Activated CD4-positive, alpha-beta T cell treated with anti-CD3 and anti-CD28 coated beads for 1 hour (primary cell): ENCODE data around the gene UBE2L6.
"Not testable (repeated sequence)": the region's sequence is repeated elsewhere in the genome, so short reads cannot be mapped to it uniquely, and the experiment has no call there.

Source experiments
- DNase-seq: peaks from one replicate; pipeline ENCODE4 v3.0.0-alpha.2; 2020

The UBE2L6 gene

DNA sequence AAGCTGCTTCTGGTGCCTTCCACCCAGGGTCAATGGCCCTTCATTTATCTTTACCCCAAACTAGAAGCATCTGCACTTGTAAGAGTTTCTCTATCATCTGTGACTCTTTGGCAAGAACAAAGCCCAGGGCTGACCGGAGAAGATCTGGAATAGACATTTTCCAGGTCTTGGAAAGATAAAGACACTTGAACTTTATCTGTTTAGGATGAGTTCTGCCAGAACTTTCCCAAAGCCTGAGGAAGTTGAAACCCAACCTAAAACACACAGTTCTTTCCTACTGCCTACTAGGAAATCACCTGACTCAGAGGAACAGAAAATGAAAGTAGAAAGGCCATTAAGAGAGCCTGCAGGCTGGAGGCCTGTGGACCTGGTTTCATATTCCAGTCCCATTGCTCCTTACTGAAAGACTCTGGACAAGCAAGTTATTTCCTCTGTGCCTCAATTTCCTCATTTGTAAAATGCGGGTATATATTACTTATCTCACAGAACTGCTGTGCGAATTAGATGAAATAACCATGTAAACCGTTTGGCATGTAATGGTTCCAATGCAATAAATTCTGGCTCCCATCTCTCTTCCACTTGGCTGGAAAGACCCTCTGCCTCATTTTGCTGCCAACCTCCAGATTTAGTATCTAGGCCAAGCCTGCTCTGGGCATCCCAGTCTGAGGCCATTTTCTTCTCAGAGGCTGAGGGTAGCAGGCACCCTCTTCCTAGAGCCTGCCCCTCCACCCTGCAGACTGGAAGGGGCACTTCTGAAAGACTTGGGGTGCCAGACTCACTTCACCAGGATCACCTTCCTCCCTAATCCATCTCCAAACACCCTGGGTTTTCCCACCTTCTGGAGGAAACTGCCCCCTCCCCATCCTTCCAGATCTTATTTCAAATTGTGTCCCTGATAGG lies 1.2 kb downstream of the UBE2L6 start:
- peak; percentile 27 for DNase-seq

GRCh38 chr11:57562596-57562995 lies 4.9 kb downstream of the UBE2L6 start:
- no peak for DNase-seq

DNA sequence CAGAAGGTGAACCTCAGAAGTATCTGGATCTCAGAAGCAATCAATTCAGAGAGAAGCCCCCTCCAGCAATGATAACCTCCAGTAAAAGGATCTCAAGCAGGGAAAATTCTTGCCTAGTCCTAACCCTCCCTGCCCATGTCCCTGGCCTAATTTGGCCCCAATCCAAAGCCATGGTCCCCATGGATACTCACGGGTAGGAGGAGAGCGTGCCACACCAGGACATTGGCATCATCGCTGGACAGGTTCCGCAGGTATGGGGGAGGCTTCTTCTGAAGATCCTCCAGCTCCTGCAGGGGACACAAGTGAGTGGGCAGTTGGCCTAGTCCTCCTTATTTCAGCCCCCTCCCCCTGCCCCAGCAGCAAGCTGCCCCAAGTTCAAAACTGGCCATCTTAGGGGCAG lies 7.3 kb downstream of the UBE2L6 start:
- no peak for DNase-seq

DNA sequence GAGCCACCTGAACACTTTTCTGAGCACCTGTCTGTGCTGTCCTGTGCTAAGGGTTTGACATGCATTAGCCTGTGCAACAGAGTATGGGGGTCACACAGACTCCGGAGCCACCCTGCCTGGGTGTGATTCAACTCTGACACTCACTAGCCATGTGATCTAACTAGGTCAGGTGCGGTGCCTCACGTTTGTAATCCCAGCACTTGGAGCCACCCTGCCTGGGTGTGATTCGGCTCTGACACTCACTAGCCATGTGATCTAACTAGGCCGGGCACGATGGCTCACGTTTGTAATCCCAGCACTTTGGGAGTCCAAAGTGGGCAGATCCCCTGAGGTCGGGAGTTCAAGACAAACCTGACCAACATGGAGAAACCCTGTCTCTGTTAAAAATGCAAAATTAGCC lies 11.4 kb downstream of the UBE2L6 start:
- no peak for DNase-seq

DNA sequence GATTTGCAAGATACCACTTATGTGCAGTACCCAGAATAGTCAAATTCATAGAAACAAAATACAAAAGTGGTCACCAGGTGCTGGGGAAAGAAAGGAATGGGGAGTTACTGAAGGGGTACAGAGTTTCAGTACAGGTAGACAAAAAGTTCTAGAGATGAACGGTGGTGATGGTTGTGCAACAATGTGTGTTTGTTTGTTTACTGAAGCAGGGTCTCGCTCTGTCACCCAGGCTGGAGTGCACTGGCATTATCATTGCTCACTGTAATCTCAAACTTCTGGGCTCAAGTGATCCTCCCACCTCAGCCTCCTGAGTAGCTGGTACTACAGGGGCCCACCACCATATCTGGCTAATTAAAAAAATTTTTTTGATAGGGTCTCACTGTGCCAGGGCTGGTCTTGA lies 12.1 kb downstream of the UBE2L6 start:
- DNase-seq = no peak

- no peak for DNase-seq
These were observed 15.0 kb downstream of the UBE2L6 start for GRCh38 chr11:57552479-57552878.

GRCh38 chr11:57551941-57552340 lies 15.5 kb downstream of the UBE2L6 start:
- no peak for DNase-seq

- DNase-seq = no peak
These were observed 17.5 kb downstream of the UBE2L6 start for GRCh38 chr11:57549983-57550382.

DNA sequence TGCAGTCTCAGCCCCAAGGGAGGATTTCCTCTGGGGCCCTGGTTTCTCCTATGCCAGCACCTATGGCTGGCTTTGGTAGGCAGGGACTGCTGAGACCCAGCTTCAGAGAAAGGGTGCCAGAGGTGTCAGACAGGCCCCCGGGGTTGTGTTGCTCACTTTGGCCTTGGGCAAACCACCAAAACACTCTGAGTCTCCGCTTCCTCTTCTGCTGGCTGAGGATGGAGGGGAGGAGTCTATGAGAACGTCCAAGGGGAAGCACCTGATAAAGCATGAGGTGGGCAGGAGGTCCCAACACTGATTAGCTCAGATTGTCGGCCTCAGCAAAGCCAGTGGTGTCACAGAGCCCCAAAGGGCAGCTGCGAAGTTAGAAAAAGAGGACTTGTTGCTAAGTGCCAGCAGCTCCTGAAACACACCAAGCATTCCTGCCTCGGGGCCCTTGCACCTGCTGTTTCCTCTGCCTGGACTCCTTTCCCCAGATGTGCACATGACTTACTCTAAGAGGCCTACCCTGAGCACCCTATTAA lies 19.6 kb downstream of the UBE2L6 start:
- no peak for DNase-seq

DNA sequence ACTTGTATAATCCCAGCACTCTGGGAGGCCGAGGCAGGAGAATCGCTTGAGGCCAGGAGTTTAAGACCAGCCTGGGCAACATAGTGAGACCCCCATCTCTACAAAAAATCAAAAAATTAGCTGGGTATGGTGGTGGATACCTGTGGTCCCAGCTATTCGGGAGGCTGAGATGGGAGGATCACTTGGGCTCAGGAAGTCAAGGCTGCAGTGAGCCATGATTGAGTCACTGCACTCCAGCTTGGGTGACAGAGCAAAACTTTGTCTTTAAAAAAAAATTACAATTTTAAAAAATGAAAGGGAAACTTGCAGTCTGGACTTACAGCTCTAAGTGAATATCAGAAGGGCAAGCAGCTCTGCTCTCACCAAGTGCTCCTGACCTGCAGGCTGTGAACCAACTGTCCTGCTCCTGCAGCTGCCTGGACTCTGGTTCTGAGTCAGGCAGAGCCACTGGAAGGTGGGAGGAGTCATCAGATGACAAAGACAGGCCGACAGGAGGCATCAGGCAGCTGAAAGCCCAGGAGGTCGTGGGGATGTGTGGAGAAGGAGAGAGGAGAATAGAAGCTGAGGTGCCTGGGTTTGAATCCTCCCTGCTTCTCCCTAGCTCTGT lies 20.5 kb downstream of the UBE2L6 start:
- DNase-seq = no peak

DNA sequence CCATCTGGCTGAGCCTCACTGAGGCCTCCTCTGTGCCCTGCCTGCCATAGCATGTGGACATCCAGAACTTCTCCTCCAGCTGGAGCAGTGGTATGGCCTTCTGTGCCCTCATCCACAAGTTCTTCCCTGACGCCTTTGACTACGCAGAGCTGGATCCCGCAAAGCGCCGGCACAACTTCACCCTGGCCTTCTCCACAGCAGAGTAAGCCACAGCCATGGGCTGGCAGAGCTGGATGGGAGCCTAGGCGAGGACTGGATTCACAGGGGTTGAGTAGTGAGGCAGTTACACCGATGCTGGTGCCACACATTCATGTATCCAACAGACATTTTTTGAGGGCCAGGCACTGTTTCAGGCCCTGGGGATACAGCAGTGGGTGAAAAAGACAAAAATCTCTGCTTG lies 21.0 kb downstream of the UBE2L6 start:
- no peak for DNase-seq

- DNase-seq = no peak
These were observed 21.6 kb downstream of the UBE2L6 start for GRCh38 chr11:57545883-57546282.

GRCh38 chr11:57544566-57544965 lies 22.9 kb downstream of the UBE2L6 start:
- DNase-seq = no peak

GRCh38 chr11:57543593-57543992 lies 23.9 kb downstream of the UBE2L6 start:
- DNase-seq = no peak

DNA sequence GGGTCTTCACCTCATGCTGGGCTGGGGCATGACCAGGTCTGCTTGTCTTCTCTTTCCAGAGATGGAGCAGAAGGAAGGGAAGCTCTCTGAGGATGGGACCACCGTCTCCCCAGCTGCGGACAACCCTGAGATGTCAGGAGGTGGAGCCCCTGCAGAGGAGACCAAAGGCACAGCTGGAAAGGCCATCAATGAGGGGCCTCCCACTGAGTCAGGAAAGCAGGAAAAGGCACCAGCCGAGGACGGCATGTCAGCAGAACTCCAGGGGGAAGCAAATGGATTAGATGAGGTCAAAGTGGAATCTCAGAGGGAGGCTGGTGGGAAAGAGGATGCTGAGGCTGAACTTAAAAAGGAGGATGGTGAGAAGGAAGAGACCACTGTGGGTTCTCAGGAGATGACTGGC lies 24.9 kb downstream of the UBE2L6 start:
- no peak for DNase-seq

DNA sequence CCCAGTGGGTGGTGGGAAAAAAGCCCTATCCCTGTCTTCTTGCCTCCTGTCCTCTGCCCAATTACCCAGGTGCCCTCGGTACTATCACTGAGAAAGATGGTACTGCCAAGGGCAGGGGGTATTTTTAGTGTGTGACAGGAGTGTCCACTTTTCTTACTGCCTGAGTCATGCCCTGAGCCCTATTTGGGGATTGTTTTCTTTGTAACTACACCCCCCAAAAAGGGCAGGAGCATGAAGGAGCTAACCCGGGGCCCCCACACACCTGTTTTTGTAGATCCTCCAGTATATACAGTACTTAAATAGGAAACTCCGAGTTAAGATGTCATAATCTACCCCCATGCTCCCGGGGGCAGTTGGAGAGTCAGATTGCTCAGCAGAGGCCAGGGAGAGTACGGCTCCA lies 26.3 kb downstream of the UBE2L6 start:
- no peak for DNase-seq

DNA sequence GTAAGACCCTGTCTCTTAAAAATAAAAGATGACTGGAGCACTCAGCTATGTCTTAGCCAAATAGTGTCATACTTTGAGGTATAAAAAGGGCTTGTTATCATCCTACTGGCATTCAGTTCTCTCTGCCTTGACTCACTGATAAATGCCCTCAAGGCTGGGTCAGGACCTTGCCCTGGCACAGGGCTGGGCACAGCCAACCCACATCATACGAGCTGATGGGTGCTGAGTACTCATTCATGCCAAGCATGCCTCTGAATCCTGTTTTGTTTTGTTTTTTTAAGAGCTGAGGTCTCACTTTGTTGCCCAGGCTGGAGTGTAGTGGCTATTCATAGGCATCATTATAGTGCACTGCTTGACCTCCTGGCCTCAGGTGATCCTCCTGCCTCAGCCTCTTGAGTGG lies 28.1 kb downstream of the UBE2L6 start:
- DNase-seq = no peak

- DNase-seq = no peak
These were observed 30.4 kb downstream of the UBE2L6 start, which contains the start of gene SMTNL1 for GRCh38 chr11:57536947-57537619. SMTNL1 (plus strand) TSS chr11:57537595; CDS start chr11:57542643, 5,048 bp downstream.

DNA sequence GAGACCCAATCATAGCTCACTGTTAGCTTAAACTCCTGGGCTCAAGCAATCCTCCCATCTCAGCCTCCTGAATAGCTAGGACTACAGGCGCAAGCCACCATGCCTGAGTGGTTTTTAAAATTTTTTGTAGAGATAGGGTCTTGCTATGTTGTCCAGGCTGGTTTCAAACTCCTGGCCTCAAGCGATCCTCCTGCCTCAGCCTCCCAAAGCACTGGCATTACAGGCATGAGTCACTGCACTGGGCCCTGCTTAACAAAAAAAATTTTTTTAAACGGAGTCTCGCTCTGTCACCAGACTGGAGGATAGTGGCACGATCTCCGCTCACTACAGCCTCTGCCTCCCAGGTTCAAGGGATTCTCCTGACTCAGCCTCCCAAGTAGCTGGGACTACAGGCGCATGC lies 33.0 kb downstream of the UBE2L6 start:
- not testable (repeated sequence) for DNase-seq

GRCh38 chr11:57530596-57531507 lies 36.6 kb downstream of the UBE2L6 start, which contains the start of gene TIMM10:
TIMM10 (minus strand) TSS chr11:57530754; CDS start chr11:57530189, 565 bp downstream.
- DNase-seq = peak; percentile 92

- DNase-seq = no peak
These were observed 37.3 kb downstream of the UBE2L6 start for GRCh38 chr11:57530215-57530595.

DNA sequence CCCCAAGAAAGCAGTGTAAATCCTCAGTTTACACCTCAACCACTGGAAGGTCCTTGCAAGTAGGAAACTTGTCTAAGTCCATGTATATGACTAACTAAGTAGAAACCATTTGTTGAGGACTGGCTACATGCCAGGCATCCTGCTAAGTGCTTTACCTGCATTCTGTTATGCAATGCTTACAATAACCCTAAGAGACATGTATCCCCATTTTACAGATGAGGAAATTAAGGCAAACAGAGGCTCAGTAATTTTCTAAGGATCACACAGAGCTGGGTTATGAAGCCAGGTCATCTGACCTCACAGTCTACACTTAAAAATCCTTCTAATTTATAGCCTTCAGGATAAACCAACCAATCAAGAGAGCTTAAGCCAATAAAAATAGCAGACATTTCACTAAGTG lies 38.5 kb downstream of the UBE2L6 start:
- DNase-seq = no peak
